ENCODE results near the gene TSPAN4.

DNA sequence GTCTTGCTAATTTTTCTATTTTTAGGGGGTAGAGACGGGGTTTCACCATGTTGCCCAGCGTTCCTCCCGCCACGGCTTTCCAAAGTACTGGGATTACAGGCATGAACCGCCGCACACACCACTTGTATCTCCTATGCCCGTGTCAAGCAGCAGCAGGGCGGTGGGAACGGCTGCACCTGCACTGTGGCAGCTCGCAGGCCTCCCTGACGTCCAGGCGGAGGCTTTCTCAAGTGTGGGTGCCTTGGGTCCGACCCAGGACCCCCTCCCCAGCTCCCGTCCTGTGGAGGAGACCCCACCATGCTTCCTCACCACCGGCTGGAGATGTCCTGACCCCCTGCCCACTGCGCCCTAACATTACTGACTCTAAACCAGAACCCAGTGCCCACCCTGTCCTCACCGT is 25.7 kb downstream of the TSPAN4 start:
- TF ChIP-seq, protein P1, sequence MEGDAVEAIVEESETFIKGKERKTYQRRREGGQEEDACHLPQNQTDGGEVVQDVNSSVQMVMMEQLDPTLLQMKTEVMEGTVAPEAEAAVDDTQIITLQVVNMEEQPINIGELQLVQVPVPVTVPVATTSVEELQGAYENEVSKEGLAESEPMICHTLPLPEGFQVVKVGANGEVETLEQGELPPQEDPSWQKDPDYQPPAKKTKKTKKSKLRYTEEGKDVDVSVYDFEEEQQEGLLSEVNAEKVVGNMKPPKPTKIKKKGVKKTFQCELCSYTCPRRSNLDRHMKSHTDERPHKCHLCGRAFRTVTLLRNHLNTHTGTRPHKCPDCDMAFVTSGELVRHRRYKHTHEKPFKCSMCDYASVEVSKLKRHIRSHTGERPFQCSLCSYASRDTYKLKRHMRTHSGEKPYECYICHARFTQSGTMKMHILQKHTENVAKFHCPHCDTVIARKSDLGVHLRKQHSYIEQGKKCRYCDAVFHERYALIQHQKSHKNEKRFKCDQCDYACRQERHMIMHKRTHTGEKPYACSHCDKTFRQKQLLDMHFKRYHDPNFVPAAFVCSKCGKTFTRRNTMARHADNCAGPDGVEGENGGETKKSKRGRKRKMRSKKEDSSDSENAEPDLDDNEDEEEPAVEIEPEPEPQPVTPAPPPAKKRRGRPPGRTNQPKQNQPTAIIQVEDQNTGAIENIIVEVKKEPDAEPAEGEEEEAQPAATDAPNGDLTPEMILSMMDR (IDR thresholded peaks at IDR 0.05): no peak
- TF ChIP-seq POLR2A (IDR thresholded peaks at IDR 0.05): no peak

Data from heart left ventricle (tissue), 13 donors.